ENCODE results near the gene KASH5. TPM values are rescaled to one million over a fixed set of nuclear protein-coding genes. Genes with fewer than 3 reads are reported as not detected.

The KASH5 gene
- total and polyA plus RNA-seq, 2 experiments from 2014 or later = 0.44 TPM; not detected in 1

DNA sequence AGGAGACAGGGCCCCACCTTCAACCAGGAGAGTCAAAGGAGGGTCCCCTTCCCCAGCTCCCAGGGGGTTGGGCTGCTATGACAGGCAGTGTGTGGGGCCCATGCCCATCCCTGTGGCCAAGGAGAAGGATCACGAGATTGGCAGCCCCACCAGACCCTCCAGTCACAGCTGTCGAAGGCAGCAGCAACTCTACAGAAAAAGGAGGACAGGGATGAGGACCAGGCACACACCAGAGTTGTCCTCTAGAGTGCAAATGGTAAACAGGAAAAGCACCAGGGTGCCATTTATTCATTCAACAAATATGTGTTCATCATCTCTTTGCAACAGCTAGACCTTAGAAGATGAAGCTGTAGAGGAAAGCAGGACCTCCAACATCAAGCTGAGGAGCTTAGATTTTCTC, 31.1 kb downstream of the KASH5 start:
- Mint-ChIP-seq H3K27ac (no peak overlapping the region), H3K27me3 (ENCODE audit: insufficient read depth, low read depth, poor library complexity) (peaks cover 39% of the 10 kb centered on the region), H3K4me3 (no peak overlapping the region; the same call in 2 of the 3 replicates), H3K36me3 (ENCODE audit: low read depth) (no peaks in the 10 kb centered on the region; the same call in 2 of the 3 replicates), H3K9me3 (peaks cover 3% of the 10 kb centered on the region), H3K4me1 (peaks cover 55% of the 10 kb centered on the region)
- Histone ChIP-seq H2AFZ (no peak overlapping the region), H3K4me2 (no peak overlapping the region), H3K4me1 (ENCODE audit: insufficient read depth) (peaks cover 28% of the 10 kb centered on the region), H3K27me3 (ENCODE audit: insufficient read depth) (peaks cover 29% of the 10 kb centered on the region), H3K79me2 (replicated peaks; ENCODE audit: insufficient read depth) (no peaks in the 10 kb centered on the region), H3K4me3 (no peak overlapping the region), H3F3A (replicated peaks; ENCODE audit: low read depth) (peaks cover 19% of the 10 kb centered on the region), H3K27ac (ENCODE audit: low read depth) (no peak overlapping the region), H3K9me2 (ENCODE audit: insufficient read depth) (no peaks in the 10 kb centered on the region), H3K36me3 (ENCODE audit: insufficient read depth) (no peaks in the 10 kb centered on the region), H4K20me1 (replicated peaks; ENCODE audit: insufficient read depth) (peaks cover 4% of the 10 kb centered on the region; the same call in 1 of the 2 replicates)
- no peak for TF ChIP-seq ZNF331 (CRISPR knock-in tag; IDR thresholded peaks at IDR 0.05; ENCODE audit: low read depth)
- TF ChIP-seq, protein P1, sequence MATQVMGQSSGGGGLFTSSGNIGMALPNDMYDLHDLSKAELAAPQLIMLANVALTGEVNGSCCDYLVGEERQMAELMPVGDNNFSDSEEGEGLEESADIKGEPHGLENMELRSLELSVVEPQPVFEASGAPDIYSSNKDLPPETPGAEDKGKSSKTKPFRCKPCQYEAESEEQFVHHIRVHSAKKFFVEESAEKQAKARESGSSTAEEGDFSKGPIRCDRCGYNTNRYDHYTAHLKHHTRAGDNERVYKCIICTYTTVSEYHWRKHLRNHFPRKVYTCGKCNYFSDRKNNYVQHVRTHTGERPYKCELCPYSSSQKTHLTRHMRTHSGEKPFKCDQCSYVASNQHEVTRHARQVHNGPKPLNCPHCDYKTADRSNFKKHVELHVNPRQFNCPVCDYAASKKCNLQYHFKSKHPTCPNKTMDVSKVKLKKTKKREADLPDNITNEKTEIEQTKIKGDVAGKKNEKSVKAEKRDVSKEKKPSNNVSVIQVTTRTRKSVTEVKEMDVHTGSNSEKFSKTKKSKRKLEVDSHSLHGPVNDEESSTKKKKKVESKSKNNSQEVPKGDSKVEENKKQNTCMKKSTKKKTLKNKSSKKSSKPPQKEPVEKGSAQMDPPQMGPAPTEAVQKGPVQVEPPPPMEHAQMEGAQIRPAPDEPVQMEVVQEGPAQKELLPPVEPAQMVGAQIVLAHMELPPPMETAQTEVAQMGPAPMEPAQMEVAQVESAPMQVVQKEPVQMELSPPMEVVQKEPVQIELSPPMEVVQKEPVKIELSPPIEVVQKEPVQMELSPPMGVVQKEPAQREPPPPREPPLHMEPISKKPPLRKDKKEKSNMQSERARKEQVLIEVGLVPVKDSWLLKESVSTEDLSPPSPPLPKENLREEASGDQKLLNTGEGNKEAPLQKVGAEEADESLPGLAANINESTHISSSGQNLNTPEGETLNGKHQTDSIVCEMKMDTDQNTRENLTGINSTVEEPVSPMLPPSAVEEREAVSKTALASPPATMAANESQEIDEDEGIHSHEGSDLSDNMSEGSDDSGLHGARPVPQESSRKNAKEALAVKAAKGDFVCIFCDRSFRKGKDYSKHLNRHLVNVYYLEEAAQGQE (IDR thresholded peaks at IDR 0.05; ENCODE audit: unreplicated experiment) = no peak
- no peak for TF ChIP-seq CREB1 (CRISPR knock-in tag; IDR thresholded peaks at IDR 0.05; ENCODE audit: low read depth)
- TF ChIP-seq EZH2 (IDR thresholded peaks at IDR 0.05; ENCODE audit: low read depth, unreplicated experiment) = no peak
- no peak for TF ChIP-seq STAT1 (IDR thresholded peaks at IDR 0.05; ENCODE audit: unreplicated experiment)
- TF ChIP-seq JUNB (IDR thresholded peaks at IDR 0.05; ENCODE audit: unreplicated experiment) = no peak
- TF ChIP-seq, protein P2, sequence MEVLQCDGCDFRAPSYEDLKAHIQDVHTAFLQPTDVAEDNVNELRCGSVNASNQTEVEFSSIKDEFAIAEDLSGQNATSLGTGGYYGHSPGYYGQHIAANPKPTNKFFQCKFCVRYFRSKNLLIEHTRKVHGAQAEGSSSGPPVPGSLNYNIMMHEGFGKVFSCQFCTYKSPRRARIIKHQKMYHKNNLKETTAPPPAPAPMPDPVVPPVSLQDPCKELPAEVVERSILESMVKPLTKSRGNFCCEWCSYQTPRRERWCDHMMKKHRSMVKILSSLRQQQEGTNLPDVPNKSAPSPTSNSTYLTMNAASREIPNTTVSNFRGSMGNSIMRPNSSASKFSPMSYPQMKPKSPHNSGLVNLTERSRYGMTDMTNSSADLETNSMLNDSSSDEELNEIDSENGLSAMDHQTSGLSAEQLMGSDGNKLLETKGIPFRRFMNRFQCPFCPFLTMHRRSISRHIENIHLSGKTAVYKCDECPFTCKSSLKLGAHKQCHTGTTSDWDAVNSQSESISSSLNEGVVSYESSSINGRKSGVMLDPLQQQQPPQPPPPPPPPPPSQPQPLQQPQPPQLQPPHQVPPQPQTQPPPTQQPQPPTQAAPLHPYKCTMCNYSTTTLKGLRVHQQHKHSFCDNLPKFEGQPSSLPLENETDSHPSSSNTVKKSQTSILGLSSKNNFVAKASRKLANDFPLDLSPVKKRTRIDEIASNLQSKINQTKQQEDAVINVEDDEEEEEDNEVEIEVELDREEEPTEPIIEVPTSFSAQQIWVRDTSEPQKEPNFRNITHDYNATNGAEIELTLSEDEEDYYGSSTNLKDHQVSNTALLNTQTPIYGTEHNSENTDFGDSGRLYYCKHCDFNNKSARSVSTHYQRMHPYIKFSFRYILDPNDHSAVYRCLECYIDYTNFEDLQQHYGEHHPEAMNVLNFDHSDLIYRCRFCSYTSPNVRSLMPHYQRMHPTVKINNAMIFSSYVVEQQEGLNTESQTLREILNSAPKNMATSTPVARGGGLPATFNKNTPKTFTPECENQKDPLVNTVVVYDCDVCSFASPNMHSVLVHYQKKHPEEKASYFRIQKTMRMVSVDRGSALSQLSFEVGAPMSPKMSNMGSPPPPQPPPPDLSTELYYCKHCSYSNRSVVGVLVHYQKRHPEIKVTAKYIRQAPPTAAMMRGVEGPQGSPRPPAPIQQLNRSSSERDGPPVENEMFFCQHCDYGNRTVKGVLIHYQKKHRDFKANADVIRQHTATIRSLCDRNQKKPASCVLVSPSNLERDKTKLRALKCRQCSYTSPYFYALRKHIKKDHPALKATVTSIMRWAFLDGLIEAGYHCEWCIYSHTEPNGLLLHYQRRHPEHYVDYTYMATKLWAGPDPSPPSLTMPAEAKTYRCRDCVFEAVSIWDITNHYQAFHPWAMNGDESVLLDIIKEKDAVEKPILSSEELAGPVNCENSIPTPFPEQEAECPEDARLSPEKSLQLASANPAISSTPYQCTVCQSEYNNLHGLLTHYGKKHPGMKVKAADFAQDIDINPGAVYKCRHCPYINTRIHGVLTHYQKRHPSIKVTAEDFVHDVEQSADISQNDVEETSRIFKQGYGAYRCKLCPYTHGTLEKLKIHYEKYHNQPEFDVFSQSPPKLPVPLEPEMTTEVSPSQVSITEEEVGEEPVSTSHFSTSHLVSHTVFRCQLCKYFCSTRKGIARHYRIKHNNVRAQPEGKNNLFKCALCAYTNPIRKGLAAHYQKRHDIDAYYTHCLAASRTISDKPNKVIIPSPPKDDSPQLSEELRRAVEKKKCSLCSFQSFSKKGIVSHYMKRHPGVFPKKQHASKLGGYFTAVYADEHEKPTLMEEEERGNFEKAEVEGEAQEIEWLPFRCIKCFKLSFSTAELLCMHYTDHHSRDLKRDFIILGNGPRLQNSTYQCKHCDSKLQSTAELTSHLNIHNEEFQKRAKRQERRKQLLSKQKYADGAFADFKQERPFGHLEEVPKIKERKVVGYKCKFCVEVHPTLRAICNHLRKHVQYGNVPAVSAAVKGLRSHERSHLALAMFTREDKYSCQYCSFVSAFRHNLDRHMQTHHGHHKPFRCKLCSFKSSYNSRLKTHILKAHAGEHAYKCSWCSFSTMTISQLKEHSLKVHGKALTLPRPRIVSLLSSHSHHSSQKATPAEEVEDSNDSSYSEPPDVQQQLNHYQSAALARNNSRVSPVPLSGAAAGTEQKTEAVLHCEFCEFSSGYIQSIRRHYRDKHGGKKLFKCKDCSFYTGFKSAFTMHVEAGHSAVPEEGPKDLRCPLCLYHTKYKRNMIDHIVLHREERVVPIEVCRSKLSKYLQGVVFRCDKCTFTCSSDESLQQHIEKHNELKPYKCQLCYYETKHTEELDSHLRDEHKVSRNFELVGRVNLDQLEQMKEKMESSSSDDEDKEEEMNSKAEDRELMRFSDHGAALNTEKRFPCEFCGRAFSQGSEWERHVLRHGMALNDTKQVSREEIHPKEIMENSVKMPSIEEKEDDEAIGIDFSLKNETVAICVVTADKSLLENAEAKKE (CRISPR knock-in tag; IDR thresholded peaks at IDR 0.05) = no peak
- TF ChIP-seq EZH2phosphoT487 (IDR thresholded peaks at IDR 0.05; ENCODE audit: unreplicated experiment) = no peak
- TF ChIP-seq, protein P3, sequence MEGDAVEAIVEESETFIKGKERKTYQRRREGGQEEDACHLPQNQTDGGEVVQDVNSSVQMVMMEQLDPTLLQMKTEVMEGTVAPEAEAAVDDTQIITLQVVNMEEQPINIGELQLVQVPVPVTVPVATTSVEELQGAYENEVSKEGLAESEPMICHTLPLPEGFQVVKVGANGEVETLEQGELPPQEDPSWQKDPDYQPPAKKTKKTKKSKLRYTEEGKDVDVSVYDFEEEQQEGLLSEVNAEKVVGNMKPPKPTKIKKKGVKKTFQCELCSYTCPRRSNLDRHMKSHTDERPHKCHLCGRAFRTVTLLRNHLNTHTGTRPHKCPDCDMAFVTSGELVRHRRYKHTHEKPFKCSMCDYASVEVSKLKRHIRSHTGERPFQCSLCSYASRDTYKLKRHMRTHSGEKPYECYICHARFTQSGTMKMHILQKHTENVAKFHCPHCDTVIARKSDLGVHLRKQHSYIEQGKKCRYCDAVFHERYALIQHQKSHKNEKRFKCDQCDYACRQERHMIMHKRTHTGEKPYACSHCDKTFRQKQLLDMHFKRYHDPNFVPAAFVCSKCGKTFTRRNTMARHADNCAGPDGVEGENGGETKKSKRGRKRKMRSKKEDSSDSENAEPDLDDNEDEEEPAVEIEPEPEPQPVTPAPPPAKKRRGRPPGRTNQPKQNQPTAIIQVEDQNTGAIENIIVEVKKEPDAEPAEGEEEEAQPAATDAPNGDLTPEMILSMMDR (conservative IDR thresholded peaks at IDR 0.05; ENCODE audit: low read depth in 2 of 2) = no peak
- no peak for TF ChIP-seq POLR2AphosphoS5 (IDR thresholded peaks at IDR 0.05; ENCODE audit: low read depth)
- TF ChIP-seq, protein P4, sequence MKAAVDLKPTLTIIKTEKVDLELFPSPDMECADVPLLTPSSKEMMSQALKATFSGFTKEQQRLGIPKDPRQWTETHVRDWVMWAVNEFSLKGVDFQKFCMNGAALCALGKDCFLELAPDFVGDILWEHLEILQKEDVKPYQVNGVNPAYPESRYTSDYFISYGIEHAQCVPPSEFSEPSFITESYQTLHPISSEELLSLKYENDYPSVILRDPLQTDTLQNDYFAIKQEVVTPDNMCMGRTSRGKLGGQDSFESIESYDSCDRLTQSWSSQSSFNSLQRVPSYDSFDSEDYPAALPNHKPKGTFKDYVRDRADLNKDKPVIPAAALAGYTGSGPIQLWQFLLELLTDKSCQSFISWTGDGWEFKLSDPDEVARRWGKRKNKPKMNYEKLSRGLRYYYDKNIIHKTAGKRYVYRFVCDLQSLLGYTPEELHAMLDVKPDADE (IDR thresholded peaks at IDR 0.05) = no peak
- TF ChIP-seq NANOG (IDR thresholded peaks at IDR 0.05; ENCODE audit: borderline replicate concordance) = no peak
- TF ChIP-seq ZNF114 (CRISPR knock-in tag; IDR thresholded peaks at IDR 0.05) = no peak
- DNase-seq (ENCODE audit: low spot score) (no peak), ATAC-seq (no peak)

Data from GM23338 (cell line).